ENCODE data around the gene PPHLN1. TPM values are rescaled to one million over a fixed set of nuclear protein-coding genes. Genes with fewer than 3 reads are reported as not detected.

The PPHLN1 gene
- total RNA-seq, 1 donor from 2014 or later: 59.7 TPM

GRCh38 chr12:42468921-42469320, 143.0 kb downstream of the PPHLN1 start:
- H3K27ac Mint-ChIP-seq: no peak overlapping the region
- no peak overlapping the region for H3K4me3 Mint-ChIP-seq
- no peak for TF ChIP-seq CTCF (conservative IDR thresholded peaks at IDR 0.05)
- DNase-seq (ENCODE audit: extremely low spot score, unreplicated experiment): no peak
- H3K36me3 Mint-ChIP-seq: peaks cover 32% of the 10 kb centered on the region
- no peaks in the 10 kb centered on the region for H3K9me3 Mint-ChIP-seq
- no peaks in the 10 kb centered on the region for H3K27me3 Mint-ChIP-seq
- peaks cover 42% of the 10 kb centered on the region for H3K4me1 Mint-ChIP-seq (ENCODE audit: unreplicated experiment)

DNA sequence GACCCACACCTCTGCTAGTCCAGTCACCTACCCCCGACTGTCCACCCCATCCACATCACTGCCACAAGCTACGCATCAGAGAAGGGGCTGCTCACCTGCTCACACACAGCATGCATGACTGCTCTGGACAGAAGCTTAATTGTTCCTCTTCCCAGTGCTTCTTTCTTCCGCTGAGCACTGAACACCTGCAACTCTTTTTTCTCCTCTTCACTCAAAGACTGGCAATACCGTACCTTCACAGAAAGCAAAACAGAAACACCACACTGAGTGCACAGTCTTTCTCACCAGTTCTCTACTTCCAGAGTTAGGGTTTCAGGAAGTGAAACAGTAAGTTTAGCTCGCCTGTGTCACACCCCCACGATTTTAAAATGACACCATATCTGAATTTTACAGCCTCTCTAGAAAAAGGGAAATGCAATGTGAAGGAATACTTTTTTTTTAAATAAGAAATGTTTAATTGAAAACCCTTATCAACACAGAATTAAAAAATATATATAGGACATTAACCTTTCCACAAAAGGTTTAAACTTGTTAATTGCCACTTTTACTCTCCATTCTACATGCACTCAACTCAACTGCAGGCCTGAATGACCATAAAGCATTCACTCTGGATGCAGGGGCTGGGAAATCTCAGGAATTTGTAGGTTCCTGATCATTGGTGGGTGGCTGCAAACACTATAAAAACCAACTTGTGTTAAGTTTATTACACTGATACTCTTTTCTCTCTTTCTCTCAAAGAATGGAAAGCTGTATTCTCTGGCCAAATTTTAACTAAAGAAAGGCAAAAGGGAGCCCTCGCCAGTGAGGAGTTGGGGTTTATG, 143.6 kb downstream of the PPHLN1 start:
- peaks cover 45% of the 10 kb centered on the region for H3K4me1 Mint-ChIP-seq (ENCODE audit: unreplicated experiment)
- no peaks in the 10 kb centered on the region for H3K27me3 Mint-ChIP-seq
- H3K36me3 Mint-ChIP-seq: peaks cover 32% of the 10 kb centered on the region
- H3K4me3 Mint-ChIP-seq: no peak overlapping the region
- H3K9me3 Mint-ChIP-seq: no peaks in the 10 kb centered on the region
- no peak for DNase-seq (ENCODE audit: extremely low spot score, unreplicated experiment)
- no peak overlapping the region for H3K27ac Mint-ChIP-seq
- TF ChIP-seq CTCF (conservative IDR thresholded peaks at IDR 0.05): no peak

GRCh38 chr12:42472376-42472775, 146.4 kb downstream of the PPHLN1 start:
- no peaks in the 10 kb centered on the region for H3K9me3 Mint-ChIP-seq
- no peaks in the 10 kb centered on the region for H3K27me3 Mint-ChIP-seq
- no peak for DNase-seq (ENCODE audit: extremely low spot score, unreplicated experiment)
- H3K36me3 Mint-ChIP-seq: peaks cover 18% of the 10 kb centered on the region
- H3K4me1 Mint-ChIP-seq (ENCODE audit: unreplicated experiment): peaks cover 53% of the 10 kb centered on the region
- no peak for TF ChIP-seq CTCF (conservative IDR thresholded peaks at IDR 0.05)
- H3K27ac Mint-ChIP-seq: no peak overlapping the region
- H3K4me3 Mint-ChIP-seq: no peak overlapping the region

- Mint-ChIP-seq H3K36me3 (peaks cover 20% of the 10 kb centered on the region), H3K4me1 (ENCODE audit: unreplicated experiment) (peaks cover 52% of the 10 kb centered on the region), H3K27me3 (no peaks in the 10 kb centered on the region), H3K9me3 (no peaks in the 10 kb centered on the region), H3K27ac (no peak overlapping the region), H3K4me3 (no peak overlapping the region)
- TF ChIP-seq CTCF (conservative IDR thresholded peaks at IDR 0.05): no peak
- DNase-seq (ENCODE audit: extremely low spot score, unreplicated experiment): no peak
These were observed 147.2 kb downstream of the PPHLN1 start for GRCh38 chr12:42473130-42473529.

DNA sequence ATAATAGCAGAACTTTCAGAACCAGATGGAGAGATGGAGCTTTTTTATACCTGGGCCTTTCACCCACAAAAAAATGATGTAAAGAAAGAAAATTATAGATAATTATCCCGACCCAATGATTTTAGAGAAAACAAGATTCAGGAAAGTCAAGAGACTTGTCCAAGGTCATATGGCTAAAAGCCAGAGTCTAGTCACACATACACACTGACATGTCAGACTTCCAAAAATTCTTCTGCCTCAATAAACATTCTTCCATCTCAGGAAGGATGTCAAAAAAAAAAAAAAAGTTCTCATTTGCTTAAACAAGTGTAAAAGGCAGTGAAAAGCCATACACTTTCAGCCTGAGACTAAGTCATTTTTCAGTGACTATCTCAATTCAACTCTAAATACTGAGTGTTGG, 147.6 kb downstream of the PPHLN1 start:
- H3K36me3 Mint-ChIP-seq: peaks cover 18% of the 10 kb centered on the region
- H3K9me3 Mint-ChIP-seq: no peaks in the 10 kb centered on the region
- no peaks in the 10 kb centered on the region for H3K27me3 Mint-ChIP-seq
- no peak overlapping the region for H3K27ac Mint-ChIP-seq
- DNase-seq (ENCODE audit: extremely low spot score, unreplicated experiment): no peak
- no peak for TF ChIP-seq CTCF (conservative IDR thresholded peaks at IDR 0.05)
- no peak overlapping the region for H3K4me3 Mint-ChIP-seq
- peaks cover 48% of the 10 kb centered on the region for H3K4me1 Mint-ChIP-seq (ENCODE audit: unreplicated experiment)

Data from type B pancreatic cell (in vitro differentiated cells).